NB4 (cell line): Measurements from ENCODE around the gene FAM47E.

Source experiments
- CTCF ChIP-seq: IDR thresholded peaks from one replicate; pipeline ENCODE4 v1.5.1; 2012; ENCODE audit warnings: low read depth, low read length
- POLR2A ChIP-seq: IDR thresholded peaks from 2 replicates; pipeline ENCODE4 v1.6.1; 2011; ENCODE audit warnings: mild to moderate bottlenecking; ENCODE audit not compliant: insufficient read length; ENCODE audit errors: extremely low read depth

- TF ChIP-seq CTCF (no peak), POLR2A (no peak)
These were observed 11.3 kb upstream of the FAM47E start for GRCh38 chr4:76240236-76240635.
